NCI-H446 treated with DMSO at 0.1 percent for 48 hours (cell line): ENCODE results near the gene ZBTB16.

Experiments
- DNase-seq: peaks from one replicate; lab custom pipeline; 2025; lab: John Stamatoyannopoulos, UW

Gene ZBTB16, protein sequence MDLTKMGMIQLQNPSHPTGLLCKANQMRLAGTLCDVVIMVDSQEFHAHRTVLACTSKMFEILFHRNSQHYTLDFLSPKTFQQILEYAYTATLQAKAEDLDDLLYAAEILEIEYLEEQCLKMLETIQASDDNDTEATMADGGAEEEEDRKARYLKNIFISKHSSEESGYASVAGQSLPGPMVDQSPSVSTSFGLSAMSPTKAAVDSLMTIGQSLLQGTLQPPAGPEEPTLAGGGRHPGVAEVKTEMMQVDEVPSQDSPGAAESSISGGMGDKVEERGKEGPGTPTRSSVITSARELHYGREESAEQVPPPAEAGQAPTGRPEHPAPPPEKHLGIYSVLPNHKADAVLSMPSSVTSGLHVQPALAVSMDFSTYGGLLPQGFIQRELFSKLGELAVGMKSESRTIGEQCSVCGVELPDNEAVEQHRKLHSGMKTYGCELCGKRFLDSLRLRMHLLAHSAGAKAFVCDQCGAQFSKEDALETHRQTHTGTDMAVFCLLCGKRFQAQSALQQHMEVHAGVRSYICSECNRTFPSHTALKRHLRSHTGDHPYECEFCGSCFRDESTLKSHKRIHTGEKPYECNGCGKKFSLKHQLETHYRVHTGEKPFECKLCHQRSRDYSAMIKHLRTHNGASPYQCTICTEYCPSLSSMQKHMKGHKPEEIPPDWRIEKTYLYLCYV

DNA sequence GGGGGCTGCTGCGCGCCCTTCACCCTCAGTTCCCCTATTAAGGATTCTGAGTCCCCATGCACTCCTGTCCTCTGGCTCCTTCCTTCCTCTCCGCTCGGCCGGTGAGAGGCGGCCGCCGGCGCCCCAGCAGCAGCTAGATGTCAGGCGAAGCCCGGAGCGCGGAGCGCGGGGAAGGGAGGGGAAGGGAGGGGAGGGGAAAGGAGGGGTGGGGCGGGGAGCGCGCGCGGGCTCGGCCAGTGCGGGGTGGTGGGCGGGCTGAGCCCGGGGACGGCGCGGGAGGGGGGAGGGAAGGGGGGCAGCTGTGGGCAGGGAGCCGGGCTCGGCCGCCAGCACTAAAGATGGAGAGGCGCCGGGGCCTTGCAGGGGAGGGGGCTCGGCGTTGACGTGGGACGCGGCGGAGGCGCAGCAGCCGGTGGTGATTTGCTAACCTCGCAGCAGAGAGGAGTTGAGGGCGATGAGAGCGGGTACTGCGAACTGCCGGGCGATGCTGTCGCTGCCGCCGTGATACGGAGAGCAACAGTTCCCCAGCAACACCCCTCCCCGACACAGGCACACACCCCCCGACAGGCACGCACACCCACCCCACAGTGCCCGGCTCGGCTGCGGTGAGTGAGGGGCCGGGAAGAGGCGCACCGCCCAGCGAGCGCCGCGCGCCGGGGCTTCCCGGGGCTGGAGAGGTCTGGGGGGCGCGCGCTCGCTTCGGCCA, at the start of gene ZBTB16:
ZBTB16 (plus strand) TSS at position 434 of the 706 bp plus-strand sequence. CDS start 3,590 bp downstream, outside the sequence.
- no peak for DNase-seq

DNA sequence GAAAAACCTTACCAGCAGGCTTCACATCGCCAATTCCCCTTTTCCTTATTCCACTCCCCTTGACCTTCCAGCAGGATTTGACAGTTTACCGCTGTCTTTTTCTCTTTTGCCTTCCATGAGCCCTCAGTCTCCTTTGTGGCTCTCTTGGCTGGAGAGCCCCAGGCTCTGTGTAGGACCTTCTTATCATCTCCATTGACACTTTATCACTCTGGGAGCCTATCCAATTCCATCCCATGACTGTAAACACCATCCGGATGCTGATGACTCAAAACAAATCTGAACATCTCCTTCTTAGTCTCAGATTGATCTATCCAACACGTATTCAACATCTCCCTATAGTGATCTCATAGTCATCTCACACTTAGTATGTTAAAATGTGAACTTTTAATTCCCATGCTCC, 48.6 kb upstream of the ZBTB16 start:
- DNase-seq = no peak

- no peak for DNase-seq
Observed at GRCh38 chr11:114011443-114011842, 48.1 kb upstream of the ZBTB16 start.

GRCh38 chr11:114015117-114015516, 44.4 kb upstream of the ZBTB16 start:
- no peak for DNase-seq

- no peak for DNase-seq
Observed at GRCh38 chr11:114016986-114017385, 42.5 kb upstream of the ZBTB16 start.

- no peak for DNase-seq
Observed at GRCh38 chr11:114017723-114018122, 41.8 kb upstream of the ZBTB16 start.

DNA sequence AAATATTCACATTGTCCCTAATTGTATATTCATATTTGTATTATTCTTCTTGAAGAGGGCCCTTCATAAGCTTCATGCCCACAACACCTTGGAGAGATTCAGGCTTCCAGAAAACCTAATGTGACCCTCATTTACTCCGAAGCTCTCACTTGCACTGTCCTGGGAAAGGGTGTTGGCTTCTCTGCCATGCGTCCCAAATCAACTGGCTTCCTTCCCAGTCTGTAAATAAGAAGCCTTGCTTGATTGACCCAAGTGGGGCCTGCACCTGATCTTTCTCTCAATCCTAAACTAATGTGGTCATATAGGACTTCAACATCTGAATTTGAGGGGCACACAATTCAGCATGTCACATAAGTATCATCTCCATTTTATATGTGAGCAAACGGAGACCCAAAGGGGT, 40.5 kb upstream of the ZBTB16 start:
- DNase-seq = no peak

- no peak for DNase-seq
Observed at GRCh38 chr11:114019574-114019973, 39.9 kb upstream of the ZBTB16 start.

DNA sequence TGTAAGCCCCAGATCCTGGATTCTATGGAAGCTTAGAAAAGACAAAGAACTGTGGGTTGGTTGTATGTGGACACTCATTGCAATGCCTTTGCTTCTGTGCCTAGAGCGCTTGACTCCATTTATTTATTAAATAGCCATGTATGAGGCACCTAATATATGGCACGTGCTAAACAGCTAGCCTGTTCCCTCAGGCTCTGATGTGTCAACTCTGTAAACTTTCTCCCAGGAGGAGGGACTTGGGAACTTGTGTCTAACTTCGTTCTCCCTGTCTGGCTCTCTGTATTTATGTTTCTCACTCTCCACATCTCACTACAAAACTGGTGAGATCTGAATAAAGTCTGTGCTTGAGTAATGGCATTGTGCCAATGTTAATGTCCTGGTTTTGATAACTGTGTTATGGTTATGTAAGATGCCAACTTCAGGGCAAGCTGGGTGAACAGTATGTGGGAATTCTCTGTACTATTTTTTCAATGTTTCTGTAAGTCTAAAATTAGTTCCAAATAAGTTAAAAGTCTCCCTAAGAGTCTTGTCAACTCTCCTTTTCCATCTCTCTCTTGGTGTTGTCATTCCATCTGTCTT, 34.1 kb upstream of the ZBTB16 start:
- no peak for DNase-seq

DNA sequence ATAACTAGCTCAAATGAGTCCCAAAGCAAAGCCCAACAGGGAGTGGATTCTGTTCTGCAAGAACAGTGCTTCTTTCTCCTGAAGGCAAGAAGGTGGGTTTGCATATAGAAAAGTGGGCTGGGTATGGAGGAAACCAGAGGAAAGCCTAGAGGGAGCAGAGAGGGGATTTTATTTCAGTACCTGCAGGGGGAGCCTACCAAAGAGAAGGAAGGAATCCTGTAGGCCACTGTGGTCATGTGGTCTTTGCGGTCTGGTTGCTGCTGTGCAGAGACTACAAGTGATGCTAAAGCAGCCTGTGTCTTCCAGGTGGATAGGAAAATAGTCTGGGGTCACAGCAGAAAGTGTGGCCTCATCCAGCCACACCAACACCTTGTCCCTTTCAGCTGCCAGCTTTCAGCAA, 33.2 kb upstream of the ZBTB16 start:
- no peak for DNase-seq

DNA sequence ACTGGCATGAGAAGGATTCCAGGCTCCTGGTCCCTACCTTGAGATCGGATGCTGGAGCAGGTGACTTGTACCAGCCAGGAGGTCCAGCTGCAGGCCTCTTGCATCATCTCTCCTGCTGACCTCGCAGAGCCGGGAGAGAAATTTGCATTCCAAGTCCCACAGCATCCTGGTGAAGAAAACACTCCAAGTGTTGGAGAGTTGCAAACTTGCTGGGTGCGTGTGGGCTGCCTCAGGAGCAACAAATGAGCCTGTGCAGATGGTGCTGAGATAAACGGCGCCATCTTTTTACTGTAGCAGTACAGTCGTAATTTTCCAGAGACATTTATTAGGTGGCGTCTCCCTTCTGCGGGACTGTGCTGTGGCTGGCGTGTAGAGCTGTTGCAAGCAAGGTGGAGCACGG, 32.1 kb upstream of the ZBTB16 start:
- no peak for DNase-seq

DNA sequence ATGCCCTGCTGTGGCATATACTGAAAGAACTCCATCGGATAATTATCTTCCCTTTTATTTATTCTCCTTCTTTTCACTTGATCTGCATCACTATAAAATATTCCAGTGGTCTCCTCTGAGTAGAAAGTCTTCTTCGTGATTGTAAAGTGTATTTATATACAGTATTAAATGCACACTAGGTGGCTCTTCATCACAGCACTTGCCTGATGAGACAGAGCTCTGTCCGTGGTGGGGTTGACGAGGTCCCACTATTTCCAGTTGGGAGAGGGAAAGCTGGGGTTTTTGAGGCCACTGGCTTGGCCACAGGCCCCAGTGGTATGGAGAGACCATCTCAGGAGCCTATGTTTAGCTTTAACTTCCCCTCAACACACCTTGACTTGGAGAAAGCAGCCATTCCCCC, 31.6 kb upstream of the ZBTB16 start:
- no peak for DNase-seq

- no peak for DNase-seq
Observed at GRCh38 chr11:114031246-114031966, 28.1 kb upstream of the ZBTB16 start.

- DNase-seq = no peak
Observed at GRCh38 chr11:114031967-114032320, 27.6 kb upstream of the ZBTB16 start.

- no peak for DNase-seq
Observed at GRCh38 chr11:114033066-114033465, 26.4 kb upstream of the ZBTB16 start.

DNA sequence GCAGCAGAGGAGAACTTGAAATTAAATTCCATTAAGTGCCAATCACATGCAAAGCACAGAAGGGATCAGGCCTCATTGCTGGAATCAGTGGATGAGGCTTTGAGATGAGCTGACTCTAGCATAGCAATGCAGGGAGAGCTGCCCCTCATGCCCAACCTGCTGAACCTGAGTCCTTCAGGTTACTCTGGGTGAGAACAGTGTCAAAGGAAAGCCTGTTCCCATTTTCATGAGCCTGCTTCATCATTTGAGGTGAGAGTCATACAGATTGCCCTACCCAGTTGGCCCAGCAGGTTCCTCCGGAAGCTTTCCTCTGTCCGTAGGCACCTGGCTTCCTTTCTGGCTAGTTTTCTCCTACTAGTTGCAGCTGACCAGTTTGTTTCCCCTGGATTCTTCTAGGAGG, 25.9 kb upstream of the ZBTB16 start:
- no peak for DNase-seq

GRCh38 chr11:114034956-114035355, 24.6 kb upstream of the ZBTB16 start:
- no peak for DNase-seq

DNA sequence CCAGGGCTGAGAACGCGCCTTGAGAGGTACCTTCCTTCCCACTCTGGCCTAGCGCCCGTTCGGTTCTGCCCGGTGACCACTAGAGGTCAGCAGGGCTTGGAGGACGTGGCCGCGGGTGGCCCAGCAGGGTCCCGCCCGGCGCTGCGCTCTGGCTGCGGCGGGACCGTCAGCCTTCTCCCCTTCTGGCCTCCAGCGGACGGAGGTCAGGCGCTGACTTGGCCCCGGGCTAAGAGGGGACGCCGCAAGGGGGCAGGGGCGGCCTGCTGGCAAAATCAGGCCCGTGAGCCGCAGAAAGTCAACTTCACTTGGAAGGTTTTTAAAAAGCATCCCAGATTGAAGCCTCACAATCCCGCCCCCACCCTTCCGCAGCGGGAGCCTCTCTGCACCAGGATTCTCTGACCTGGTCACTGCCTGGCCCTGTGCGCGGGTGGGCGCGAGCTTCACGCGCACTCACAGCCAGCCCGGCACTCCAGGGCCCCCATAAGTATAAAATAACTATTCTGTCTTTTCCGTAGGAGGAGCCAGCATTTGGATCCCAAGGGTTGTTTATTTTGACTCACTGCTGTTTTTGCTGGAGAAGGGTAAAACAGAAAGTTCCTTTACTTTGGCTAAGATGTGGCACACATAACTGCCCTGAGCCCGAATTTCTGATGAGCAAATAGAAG, 23.2 kb upstream of the ZBTB16 start:
- no peak for DNase-seq

DNA sequence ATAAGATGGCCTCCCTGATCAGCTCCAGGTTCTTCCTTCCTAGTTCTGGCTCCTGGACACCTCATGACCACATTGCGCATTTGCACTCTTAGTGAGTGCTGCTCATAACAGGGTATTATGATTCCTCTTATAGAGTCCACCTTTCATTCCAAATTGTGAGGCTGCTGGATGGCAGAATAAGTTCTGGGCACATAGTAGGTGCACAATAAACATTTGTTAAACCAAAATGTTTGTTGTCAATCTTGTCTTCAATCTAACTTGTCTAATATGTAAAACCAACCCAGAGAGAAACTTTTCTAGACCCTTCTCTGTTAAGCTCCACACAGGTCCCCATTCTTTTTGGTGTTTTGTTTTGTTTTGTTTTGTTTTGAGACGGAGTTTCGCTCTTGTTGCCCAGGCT, 22.6 kb upstream of the ZBTB16 start:
- no peak for DNase-seq

DNA sequence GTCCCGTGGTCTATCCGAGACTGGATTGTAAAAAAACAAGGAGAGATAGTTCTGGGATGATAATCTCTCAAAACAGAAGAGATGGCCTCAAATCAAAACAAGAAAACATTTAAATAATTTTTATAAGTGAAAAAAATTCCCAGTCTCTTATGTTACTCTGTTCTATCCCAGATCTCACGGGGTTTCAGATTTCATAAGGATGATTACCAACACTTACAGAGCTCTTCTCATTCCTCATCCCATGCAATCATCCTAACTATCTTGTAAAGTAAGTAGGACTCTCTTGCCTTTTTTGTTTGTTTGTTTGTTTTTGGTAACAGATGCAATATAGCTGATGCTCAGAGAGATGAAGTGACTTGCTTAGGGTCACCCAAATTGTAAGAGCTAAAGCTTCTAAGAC, 20.0 kb upstream of the ZBTB16 start:
- no peak for DNase-seq

- no peak for DNase-seq
Observed at GRCh38 chr11:114040706-114041211, 18.8 kb upstream of the ZBTB16 start.
